ENCODE measurements around the gene PRRG3. TPM values are rescaled to one million over a fixed set of nuclear protein-coding genes. Genes with fewer than 3 reads are reported as not detected.

Gene PRRG3
- not detected in 2 replicates for total RNA-seq

- no peak for TF ChIP-seq CTCF (IDR thresholded peaks at IDR 0.05; ENCODE audit: insufficient read depth, low read length, severe bottlenecking)
- H3K36me3 ChIP-seq (ENCODE audit: control insufficient read depth, insufficient read depth, low read length), result no peaks in the 10 kb centered on the region
- FAIRE-seq (no peak), DNase-seq (ENCODE audit: low read depth) (no peak)
- H3K27me3 ChIP-seq (ENCODE audit: control insufficient read depth, insufficient read depth, low read length), result no peaks in the 10 kb centered on the region
- H3K4me3 ChIP-seq (ENCODE audit: low read depth, low read length), result no peak within 1 kb of the TSS
Measured at GRCh38 chrX:151694661-151695582, at the start of gene PRRG3. Gene PRRG3 (plus strand): TSS chrX:151695458. CDS start chrX:151698815, 3,357 bp downstream.

GRCh38 chrX:151675121-151675746 is 20.0 kb upstream of the PRRG3 start:
- H3K4me3 ChIP-seq (ENCODE audit: low read depth, low read length), result no peak overlapping the region
- no peak for FAIRE-seq
- H3K36me3 ChIP-seq (ENCODE audit: control insufficient read depth, insufficient read depth, low read length), result no peaks in the 10 kb centered on the region
- H3K27me3 ChIP-seq (ENCODE audit: control insufficient read depth, insufficient read depth, low read length), result no peaks in the 10 kb centered on the region
- no peak for DNase-seq (ENCODE audit: low read depth)
- TF ChIP-seq CTCF (IDR thresholded peaks at IDR 0.05; ENCODE audit: insufficient read depth, low read length, severe bottlenecking), result no peak

GRCh38 chrX:151676196-151676595 is 19.1 kb upstream of the PRRG3 start:
- no peaks in the 10 kb centered on the region for H3K36me3 ChIP-seq (ENCODE audit: control insufficient read depth, insufficient read depth, low read length)
- no peak overlapping the region for H3K4me3 ChIP-seq (ENCODE audit: low read depth, low read length)
- FAIRE-seq (peak; percentile 62), DNase-seq (ENCODE audit: low read depth) (no peak)
- no peaks in the 10 kb centered on the region for H3K27me3 ChIP-seq (ENCODE audit: control insufficient read depth, insufficient read depth, low read length)
- no peak for TF ChIP-seq CTCF (IDR thresholded peaks at IDR 0.05; ENCODE audit: insufficient read depth, low read length, severe bottlenecking)

GRCh38 chrX:151679798-151680402 is 15.4 kb upstream of the PRRG3 start:
- peak; percentile 40 for FAIRE-seq
- Histone ChIP-seq H3K36me3 (ENCODE audit: control insufficient read depth, insufficient read depth, low read length) (no peaks in the 10 kb centered on the region), H3K4me3 (ENCODE audit: low read depth, low read length) (no peak overlapping the region), H3K27me3 (ENCODE audit: control insufficient read depth, insufficient read depth, low read length) (no peaks in the 10 kb centered on the region)
- DNase-seq (ENCODE audit: low read depth), result no peak
- no peak for TF ChIP-seq CTCF (IDR thresholded peaks at IDR 0.05; ENCODE audit: insufficient read depth, low read length, severe bottlenecking)

- H3K4me3 ChIP-seq (ENCODE audit: low read depth, low read length), result no peak overlapping the region
- peak; percentile 56 for TF ChIP-seq CTCF (IDR thresholded peaks at IDR 0.05; ENCODE audit: insufficient read depth, low read length, severe bottlenecking)
- DNase-seq (ENCODE audit: low read depth), result peak; percentile 29
- FAIRE-seq, result no peak
- H3K27me3 ChIP-seq (ENCODE audit: control insufficient read depth, insufficient read depth, low read length), result no peaks in the 10 kb centered on the region
- H3K36me3 ChIP-seq (ENCODE audit: control insufficient read depth, insufficient read depth, low read length), result no peaks in the 10 kb centered on the region
Measured at GRCh38 chrX:151680805-151681204, 14.5 kb upstream of the PRRG3 start.
